PFSK-1 (cell line): Measurements from ENCODE around the gene USE1.

Source experiments
- POLR2AphosphoS5 ChIP-seq: IDR thresholded peaks from 2 replicates; pipeline ENCODE4 v1.6.1; 2012; ENCODE audit warnings: low read depth, mild to moderate bottlenecking, control low read depth, low read length, moderate library complexity
- SIN3A ChIP-seq: IDR thresholded peaks from 2 replicates; pipeline ENCODE4 v1.6.1; 2012; ENCODE audit warnings: mild to moderate bottlenecking, low read length, moderate library complexity, borderline replicate concordance; ENCODE audit not compliant: insufficient read depth
- TAF1 ChIP-seq: IDR thresholded peaks from 2 replicates; pipeline ENCODE4 v1.6.1; 2012; ENCODE audit warnings: low read length, control low read depth, borderline replicate concordance; ENCODE audit not compliant: insufficient read depth
- TF ChIP-seq, protein P1 (sequence below), 2 experiments: IDR thresholded peaks; 2 replicates each; pipeline versions ENCODE4 v1.6.1 to v1.8.0; 2011 to 2012; ENCODE audit warnings: low read depth in 2 of 2, low read length in 2 of 2, control low read depth in 1 of 2, inconsistent platforms in 1 of 2, mild to moderate bottlenecking in 1 of 2, moderate library complexity in 1 of 2; ENCODE audit not compliant: insufficient read depth in 1 of 2

DNA sequence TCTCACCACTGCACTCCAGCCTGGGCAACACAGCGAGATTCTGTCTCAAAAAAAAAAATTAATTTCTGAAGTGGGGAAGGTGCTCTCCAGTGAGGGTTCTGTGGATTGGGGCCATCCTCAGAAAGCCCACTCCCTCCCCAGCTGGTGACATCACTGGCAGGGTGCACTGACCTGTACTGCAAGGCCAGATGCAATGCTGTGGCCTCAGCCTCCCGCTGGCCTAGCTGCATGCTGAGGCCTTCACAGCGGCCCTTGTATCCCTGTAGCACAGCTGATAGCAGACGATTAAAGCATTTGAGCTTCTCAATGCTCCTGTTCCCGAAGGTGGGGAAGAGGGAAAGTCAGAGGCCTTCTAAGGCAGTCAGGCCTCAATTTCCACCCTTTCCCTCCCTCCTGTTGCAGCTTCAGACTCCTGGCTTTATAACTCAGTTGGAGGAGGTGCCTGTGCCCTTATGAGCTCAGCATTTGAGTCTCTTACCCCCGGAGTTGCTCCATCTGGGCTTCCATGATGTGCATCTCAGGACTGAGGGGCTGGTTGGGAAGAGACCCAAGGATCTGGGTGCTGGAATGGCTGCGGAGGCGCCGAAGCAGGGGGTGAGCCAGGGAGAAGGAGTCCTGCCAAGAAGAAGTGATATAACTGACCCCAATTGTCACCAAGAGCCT is 44.1 kb downstream of the USE1 start:
- TF ChIP-seq POLR2AphosphoS5: no peak
- TF ChIP-seq, protein P1, sequence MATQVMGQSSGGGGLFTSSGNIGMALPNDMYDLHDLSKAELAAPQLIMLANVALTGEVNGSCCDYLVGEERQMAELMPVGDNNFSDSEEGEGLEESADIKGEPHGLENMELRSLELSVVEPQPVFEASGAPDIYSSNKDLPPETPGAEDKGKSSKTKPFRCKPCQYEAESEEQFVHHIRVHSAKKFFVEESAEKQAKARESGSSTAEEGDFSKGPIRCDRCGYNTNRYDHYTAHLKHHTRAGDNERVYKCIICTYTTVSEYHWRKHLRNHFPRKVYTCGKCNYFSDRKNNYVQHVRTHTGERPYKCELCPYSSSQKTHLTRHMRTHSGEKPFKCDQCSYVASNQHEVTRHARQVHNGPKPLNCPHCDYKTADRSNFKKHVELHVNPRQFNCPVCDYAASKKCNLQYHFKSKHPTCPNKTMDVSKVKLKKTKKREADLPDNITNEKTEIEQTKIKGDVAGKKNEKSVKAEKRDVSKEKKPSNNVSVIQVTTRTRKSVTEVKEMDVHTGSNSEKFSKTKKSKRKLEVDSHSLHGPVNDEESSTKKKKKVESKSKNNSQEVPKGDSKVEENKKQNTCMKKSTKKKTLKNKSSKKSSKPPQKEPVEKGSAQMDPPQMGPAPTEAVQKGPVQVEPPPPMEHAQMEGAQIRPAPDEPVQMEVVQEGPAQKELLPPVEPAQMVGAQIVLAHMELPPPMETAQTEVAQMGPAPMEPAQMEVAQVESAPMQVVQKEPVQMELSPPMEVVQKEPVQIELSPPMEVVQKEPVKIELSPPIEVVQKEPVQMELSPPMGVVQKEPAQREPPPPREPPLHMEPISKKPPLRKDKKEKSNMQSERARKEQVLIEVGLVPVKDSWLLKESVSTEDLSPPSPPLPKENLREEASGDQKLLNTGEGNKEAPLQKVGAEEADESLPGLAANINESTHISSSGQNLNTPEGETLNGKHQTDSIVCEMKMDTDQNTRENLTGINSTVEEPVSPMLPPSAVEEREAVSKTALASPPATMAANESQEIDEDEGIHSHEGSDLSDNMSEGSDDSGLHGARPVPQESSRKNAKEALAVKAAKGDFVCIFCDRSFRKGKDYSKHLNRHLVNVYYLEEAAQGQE (IDR thresholded peaks at IDR 0.05; ENCODE audit: insufficient read depth in 1 of 2, low read depth in 2 of 2, low read length in 2 of 2): no peak
- no peak for TF ChIP-seq TAF1
- no peak for TF ChIP-seq SIN3A
